IPS DF 19.7 (cell line): ENCODE results near the gene PPP1R12A.

ENCODE experiments used
- DNase-seq: peaks from one replicate; pipeline ENCODE4 v3.0.0-alpha.2; 2013; ENCODE audit warnings: low read depth, low spot score

PPP1R12A gene

DNA sequence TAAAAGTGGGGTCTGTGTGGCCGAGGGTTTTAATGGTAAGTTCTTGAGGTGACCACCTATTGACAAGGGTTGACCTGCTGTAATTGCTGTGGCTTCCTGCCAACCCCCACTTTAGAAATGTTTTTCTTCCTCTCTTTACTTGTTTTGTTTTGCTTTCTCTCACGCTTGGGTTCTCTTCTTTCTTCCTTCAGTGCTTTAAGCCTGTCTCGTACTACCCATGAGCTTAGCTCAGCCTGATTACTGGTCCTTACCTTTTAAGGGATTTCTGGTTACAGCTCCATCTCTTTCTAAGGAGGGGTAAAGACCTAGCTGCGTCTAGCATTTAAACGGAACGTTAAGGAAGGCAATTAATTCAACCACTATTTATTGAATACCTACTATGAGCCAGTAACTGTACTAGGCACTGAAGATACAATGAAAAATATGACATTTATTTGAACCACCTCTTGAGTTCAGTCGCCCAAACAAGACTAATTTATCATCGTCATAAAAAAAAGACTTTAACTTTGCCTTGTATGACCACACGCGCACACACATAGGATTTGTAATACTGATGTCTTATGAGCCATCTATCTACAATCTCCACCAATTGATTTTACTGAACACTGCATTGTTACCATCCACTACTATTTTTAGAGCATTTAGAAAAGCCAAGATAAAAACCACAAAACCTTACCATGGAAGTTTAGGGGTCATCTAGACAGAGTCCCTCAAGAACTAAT, 888 bp upstream of the PPP1R12A start:
- DNase-seq: no peak

DNA sequence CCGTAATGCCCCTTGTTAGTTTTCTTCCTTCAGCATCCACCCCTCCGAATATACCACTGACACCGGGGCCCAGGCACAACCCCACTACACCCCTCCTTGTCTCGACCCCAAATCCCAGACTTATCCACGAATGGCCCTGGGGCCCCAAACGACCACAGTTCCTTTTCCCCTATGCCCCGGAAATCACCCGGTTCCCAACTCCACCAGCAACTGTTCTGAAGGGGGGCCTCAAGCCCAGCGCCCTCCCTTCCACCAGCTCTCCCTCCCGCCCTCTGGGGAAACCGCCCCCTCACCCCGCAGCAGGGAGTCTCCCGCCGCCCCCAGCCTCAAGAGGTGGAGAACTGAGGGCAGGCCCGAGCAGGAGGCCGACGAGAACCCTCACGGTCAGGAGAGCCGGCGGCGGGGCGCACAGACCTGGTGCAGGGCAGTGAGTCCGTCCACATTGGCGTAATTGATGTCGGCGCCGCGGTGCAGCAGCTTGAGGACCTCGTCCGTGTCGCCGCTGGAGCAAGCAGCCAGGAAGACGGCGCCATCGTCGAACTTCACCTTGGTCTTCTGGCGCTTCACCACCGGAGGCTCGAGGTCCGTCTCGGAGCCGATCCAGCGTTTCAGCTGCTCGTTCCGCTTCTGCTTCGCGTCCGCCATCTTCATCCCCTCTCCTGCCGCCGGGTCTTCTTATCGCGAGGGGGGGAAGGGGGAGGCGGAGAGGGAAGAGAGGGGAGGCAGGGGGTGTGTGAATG, 446 bp downstream of the PPP1R12A start:
- DNase-seq: no peak

DNA sequence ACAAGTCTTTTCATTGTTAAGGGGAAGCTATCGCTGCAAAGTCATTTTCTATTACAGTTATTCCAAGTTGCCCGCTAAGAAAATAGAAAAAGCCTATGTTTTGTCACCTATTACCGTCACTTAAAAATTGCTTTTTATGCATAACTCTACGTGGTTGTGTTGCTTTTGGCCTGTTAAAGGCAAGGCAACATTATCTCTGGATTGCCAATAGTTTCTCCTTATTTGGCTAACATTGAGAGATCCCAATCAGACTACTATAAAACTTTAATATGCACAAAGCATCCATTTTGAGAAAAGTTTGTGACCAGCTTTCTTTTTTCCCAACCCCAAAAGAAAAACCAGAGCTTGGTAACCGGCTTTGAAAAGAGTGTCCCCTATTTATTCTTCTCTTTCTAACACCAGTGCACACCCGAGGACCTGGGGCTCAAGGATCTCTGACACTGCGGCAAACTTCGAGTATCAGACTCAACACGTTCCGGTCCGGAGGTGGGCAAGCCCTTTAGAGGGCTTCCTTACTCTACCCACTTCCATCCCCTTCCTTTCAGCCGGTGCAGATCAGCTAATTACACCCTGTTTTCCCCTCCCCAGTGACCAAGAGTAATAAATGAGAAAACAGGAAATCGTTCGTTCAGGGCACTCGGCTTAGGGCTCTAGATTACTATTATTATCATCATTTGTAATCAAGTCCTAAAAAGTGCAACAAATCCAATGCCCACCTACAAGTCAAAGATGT, 1.2 kb downstream of the PPP1R12A start:
- no peak for DNase-seq

DNA sequence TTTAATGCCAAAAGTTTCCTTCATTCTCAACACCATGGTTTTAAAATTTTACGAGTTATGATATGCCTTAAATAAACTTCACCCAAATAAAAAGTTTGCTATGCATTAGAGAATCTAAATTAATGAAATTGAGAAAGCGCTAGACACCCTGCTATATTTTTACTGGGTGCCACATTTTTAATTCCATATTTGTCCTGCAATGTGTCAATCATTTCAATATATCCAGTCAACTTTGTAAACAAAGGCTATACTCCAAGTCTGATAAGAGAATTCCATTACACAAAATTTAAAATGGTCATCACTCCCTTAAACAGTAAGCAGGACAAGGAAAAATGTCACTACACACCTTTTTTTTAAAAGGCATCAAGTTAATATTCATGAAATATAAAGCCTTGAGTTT, 1.9 kb downstream of the PPP1R12A start:
- DNase-seq: no peak

DNA sequence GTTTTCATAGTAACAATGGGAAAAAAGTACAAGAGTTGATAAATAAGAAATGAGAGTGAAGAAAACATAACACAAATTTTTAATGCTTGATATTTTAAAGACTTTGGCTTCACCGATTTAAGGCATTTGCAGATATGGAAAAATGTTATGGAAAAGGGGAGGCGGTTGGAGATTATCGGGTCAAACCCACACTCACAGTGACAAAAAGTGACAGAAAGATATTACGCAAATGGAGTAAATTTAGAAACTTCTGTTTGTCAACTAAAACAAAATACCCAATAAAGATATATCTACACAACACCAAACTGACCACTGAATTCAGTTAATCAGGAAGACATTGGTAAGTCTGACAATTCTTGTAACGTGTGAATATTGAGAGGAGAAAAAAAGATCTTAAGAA, 2.5 kb downstream of the PPP1R12A start:
- DNase-seq: no peak

DNA sequence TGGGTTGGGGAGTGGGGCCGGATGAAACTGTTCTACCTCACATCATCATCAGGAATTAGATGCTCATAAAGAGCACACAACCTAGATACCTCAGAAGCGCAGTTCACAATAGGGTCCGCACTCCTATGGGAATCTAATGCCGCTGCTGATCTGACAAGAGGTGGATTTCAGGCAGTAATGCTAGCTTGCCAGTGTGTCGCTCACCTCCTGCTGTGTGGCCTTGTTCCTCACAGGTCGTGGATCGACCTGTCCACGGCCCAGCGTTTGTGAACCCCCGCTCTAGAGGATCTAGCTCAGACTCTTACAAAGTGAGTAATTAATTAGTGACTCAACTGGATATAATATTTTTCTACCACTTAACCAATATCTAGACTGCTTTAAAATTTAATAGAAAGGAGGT, 5.8 kb downstream of the PPP1R12A start:
- DNase-seq: no peak

DNA sequence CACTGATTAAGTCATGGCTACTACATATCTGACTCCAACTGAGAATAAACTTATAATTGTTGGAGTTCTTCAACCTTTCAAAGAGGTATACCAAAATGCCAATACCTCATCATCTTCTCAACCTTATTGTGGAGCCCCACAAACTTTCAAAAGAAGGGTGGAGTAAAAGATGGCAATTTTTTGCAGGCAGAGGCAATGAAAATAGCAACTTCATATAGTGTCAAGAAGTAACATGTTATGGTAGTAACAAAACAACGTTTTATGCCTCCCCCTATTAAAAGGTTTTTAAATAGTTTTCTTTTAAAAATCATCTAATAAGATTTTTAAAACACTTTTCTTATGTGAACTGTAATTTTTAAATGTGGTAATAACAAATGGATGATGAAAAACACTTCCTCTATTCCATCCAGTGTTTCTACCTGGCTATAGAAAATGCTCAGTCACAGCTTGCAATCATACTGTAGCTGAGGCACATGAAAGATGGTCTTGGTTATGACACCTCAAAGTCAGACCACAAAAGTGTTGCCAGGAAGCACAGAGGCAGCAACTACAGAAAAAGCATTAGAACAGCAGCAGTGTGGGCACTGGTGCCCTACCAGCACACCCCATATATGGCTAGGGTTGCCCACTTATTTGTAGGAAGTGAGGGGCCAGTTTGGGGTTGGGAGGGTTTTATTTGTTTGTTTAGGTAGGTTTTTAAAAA, 7.0 kb downstream of the PPP1R12A start:
- DNase-seq: no peak

DNA sequence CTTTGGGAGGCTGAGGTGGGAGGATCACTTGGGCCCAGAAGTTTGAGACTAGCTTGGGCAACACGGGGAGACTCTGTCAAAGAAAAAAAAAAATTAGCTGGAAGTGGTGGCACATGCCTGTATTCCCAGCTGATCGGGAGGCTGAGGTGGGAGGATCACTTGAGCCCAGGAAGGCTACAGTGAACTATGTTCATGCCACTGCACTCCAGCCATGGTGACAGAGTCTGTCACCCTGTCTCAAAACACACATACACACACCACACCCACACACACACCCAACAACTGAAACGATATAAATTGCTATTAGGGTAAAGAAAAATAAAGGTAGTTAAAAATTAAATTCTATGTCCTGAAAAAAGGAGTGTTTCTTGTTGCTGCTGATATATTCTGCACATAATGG, 7.9 kb downstream of the PPP1R12A start:
- no peak for DNase-seq

DNA sequence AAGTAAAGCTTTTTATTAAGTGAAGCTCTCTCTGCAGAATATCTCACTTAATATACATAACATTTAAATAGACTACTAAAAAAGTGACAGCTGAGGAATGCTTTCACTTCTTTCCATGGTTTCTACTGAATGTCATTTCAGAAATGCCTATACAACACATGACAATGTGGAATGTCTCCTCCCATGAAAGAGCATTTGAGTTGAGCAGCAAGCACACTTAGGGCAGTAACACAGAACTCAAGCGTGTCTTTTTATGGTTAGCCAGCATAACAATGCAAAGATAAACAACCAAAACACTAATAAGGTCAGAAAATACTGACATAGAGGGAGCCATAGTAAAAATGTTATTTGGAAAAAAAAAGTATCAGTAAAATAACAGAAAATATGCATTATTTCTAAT, 9.4 kb downstream of the PPP1R12A start:
- no peak for DNase-seq

DNA sequence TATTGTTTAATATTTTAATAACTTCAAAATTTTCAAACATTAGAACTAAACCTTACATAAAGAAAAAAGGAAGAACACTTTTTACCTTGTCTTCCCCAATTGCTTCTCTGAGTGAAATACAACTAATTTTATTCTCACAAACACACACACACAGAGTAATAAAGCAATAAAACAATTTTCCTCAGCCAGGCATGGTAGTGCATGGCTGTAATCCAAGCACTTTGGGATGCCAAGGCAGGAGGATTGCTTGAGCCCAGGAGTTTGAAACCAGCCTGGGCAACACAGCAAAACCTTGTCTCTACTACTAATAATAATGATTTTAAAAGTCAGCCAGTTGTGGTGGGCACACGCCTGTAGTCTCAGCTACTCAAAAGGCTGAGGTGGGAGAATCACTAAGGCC, 13.1 kb downstream of the PPP1R12A start:
- DNase-seq: no peak

DNA sequence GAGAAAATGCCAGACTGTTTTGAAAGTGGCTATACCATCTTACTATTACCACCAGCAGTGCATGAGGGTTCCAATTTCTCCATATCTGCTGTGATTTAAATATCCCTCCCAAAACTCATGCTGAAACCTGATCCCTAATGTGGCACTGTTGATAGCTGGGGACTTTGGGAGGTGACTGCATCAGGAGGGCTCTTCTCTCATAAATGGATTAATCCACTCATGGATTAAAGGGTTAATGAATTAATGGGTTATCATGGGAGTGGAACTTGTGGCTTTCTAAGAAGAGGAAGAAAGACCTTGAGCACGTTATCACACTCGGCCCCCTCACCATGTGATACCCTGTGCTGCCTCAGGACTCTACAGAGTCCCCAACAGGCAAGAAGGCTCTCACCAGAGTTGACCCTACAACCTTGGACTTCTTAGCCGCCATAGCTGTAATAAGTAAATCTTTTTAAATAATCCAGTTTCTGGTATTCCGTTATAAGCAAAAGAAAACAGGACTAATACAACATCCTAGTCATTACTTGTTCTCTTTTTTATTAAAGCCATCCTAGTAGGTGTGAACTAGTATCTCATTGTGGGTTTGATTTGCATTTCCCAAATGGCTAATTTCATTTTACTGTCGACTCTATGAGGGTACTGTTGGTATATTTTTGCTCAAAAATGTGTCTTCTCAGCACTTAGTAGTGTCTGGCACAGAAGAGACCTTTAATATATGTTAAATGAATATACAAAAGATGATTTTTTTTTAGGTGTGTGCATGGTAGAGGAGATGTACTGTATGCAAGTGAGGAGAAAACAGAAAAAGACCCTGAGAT, 14.3 kb downstream of the PPP1R12A start:
- DNase-seq: no peak

DNA sequence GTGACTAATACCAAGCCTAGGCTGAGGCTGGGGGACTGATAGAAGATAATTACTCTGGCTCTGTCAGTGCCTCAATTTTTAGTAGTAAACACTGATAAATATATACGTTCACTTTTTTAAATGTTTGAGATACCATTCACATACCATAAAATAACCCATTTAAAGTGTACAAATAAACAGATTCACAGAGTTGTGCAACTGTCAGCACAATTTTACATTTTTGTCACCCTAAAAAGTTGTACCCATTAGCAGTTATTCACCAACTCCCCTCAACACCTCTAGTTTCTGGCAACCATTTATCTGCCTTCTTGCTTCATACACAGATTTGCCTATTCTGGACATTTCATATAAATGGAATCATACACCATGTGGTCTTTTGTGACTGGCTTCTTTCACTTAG, 15.1 kb downstream of the PPP1R12A start:
- DNase-seq: no peak

DNA sequence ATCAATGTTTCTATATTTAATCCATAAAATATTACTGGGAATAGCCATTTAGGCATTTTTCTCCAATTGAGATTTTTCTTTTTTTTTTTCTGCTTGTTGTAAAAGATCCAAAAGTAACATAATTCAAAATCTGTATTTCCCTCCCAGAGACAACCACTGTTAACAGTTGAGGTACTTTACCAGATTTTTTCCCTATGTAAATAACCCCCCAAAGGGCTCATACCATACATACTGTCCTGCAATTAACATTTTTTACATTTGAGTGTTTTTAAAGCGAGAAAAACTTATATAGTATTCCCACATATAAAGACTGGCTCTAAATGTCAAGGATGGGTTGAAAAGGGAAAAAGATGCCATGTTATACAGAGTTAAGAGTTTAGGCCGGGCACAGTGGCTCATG, 18.1 kb downstream of the PPP1R12A start:
- DNase-seq: no peak

DNA sequence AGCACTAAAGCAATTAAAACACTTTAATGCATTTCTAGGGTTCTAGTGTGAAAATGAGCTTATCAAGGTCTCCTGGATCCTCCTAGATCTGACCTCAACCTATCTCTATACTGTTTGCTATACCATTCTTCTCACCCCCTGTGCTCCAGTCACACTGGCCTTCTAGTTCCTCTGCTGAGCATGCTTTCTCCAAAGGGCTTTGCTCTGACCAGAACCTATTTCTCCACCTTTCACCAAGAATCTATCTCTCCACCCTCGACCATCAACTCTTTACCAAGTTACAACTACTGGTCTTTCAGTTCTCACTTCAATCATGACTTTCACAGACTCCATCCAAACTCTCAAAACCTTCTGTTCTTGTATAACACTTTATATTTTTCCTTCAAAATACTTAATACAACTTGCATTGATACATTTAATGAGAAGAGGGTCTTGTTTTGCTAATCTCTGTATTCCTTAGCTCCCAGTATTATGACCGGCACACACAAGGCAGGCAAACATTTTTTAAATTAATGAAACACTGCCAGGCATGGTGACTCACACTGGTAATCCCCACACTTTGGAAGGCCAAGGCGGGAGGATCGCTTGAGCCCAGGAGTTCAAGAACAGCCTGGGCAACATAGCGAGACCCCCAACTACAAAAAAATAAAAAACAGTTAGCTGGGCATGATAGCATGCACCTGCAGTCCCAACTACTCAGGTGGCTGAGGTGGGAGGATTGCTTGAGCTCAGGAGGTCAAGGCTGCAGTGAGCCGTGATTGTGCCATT, 22.8 kb downstream of the PPP1R12A start:
- no peak for DNase-seq

DNA sequence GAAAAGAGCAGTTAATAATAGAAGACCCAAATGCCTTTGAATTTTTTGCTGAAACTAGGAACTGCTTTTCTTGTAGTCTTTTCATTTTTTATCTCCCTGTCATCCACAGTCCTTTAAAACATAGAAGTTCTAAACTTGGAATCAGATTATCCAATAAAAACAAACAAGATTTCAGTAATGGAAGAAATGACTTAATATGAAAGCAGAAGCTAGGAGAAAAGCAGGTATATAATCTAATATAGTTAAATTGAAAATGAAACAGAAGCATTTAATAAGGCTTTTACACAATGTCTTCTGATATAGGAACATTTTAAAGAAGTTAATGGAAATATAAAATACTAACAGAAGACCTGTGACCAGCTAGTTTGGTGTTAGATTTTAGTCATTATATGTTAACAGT, 26.5 kb downstream of the PPP1R12A start:
- DNase-seq: no peak

DNA sequence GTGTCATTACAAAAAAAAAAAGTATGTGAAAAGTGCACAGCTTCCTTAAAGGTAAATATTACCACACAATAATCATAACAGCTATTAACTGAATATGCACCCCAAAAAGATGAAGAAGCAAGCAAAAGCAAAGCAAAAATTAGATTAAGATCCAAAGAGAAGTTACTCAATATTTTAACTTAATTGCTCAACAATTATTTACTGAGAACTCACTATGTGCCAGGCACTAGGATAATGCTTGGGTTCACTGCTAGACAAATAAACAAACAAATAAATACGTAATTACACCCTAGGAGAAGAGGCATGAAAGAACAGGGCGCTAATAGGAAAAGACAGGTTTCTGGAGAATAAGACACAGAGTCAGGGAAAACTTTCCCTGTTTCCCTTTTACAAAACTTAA, 33.4 kb downstream of the PPP1R12A start:
- no peak for DNase-seq

DNA sequence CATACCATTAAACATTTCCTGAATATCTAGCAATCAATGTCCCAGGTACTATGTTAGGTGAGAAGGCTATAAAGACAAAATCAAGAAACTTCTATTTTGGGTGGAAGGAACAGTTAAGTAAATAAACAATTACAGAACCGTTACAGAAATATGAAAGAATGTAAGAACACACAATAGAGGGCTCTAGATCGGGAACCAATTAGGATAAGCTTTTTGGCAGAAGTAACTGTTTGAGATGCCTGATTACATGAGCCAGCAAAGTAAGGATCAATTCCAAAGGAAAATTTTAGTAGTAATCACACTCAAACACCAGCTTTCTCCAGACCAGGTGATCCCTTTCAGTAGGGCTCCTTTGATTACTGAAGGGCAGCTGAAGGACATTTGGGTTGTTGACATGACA, 33.9 kb downstream of the PPP1R12A start:
- DNase-seq: no peak

DNA sequence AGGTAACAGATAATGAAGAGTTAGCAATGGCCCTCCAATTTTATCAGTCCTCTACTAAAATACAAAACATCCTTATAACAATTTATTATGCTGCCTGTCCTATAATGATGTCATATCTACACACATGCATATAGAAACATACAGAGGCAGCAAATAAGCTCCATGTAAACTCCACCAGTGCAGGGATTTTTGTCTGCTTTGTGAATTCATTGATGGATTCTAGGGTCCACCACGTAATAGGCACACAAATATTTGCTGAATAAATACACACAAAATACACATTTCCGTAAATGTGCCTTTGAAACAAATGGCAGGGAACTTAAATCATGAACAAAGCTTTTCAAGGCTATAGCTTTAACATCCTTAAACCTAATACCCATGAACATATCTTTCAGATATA, 34.7 kb downstream of the PPP1R12A start:
- DNase-seq: no peak

DNA sequence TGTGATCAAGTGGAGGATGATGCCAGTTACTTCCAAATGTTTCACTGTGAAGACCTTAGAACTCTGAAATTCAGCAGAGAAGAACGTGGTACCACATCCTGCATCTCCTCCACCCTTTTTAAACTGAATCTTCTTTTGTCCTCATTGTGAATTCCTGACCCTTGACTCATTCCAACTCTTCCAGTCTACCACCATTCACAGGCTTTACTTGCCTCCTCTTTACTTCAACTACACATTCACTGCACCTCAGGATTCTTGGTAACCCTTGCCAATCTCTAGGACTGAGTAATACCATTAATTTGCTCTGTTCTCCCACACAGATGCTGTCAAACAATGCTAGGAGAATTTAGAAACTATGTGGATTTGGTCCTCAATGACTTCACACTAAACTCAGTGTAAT, 37.3 kb downstream of the PPP1R12A start:
- DNase-seq: peak; percentile 30

DNA sequence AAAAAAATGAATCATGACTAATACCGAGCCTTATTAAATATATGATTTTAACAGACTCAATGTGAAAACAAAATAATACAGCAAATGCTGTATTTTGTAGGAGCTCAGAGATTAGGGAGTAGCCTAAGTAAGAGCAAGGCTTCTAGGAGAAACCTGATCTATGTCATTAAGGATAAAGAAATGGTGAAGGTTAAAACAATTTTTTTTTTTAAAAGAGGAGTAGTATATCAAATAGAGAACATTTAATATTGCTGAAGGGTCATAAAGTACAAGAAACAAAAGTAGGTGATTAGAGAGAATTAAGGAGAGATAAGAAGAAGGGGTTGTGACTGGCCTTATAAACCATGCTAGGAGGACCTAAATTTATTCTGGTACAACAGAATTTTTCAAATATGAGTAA, 39.1 kb downstream of the PPP1R12A start:
- no peak for DNase-seq

DNA sequence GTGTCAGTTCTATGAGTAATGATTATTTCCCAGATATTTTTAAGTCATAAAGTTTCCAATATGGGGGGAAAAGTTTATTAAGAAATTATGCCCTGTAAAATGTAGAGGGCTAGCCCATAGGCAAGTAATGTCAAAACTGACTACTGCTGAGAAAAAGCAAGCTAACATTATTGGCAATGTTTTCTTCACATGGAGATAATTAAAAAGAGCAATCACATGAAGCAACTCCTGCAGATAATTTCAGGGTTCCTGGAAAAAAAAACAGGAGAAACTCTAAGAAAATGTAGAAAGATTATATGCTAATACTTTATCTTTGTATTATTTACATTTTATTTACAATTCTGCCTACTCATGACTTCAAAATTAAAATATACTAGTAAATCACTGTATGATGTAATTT, 39.8 kb downstream of the PPP1R12A start:
- no peak for DNase-seq
